ENCODE results near the gene SEC24B.
A peak's percentile ranks its signal among the peaks of the same experiment; 100 is the strongest.
"Not testable (repeated sequence)": the region's sequence is repeated elsewhere in the genome, so short reads cannot be mapped to it uniquely, and the experiment has no call there.

Gene SEC24B

DNA sequence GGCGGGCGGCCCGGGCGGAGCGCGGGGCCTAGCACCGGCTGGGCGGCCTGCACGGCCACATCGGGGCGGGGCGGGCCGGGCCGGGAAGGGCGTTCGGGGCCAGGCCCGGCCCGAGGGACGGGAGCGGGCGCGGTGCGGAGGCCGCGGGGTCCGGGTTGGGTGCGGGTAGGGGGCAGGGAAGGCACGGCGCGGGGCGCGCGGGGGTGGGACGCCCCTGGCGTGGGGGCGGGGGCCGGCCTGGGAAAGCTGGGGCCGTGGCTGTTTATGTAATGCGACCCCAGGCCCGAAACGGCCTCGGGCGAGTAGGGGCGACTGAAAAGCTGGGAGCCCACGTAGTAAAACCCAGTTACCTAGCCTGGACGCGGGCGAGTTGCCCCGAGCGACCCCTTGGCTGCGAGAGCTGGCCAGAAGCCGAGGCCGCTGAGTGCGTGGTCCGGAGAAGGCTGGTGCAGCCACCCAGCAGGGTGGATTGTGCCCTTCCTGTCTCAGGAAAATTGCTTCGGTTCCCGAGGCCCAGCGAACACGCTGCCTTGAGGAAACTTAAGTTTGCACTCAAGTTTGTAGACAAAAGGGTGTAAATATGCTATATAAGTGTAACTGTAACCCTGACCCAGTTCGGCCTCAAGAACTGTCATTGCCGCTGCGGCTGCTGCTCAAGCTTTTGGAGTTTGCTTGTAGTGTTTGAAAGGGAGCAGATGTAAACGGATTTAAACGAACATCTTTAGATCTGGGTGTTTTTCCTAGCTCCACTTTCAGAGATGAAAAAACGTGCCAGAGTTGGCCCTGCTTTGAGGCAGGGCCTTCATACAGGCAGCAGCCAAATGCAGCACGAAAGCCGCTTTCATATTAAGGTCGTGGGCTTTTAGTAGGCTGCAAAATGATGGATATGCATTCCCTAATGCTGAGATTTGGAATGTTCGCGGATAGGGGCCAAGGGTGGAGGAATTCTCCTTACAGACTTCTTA lies 674 bp downstream of the SEC24B start:
- Histone ChIP-seq H3K27ac (ENCODE audit: low read length) (peak overlapping the region; percentile 76), H3K27me3 (ENCODE audit: low read depth, low read length) (no peaks in the 10 kb centered on the region), H3K9me3 (ENCODE audit: control insufficient read depth in 1 of 2, low read length in 2 of 2) (no peaks in the 10 kb centered on the region), H3K4me1 (ENCODE audit: control insufficient read depth in 1 of 2, insufficient read depth in 2 of 2, low read length in 2 of 2) (peaks cover 7 to 51% of the 10 kb centered on the region in 2 donors), H3K4me3 (ENCODE audit: low read depth in 1 of 2, low read length in 2 of 2) (peak overlapping the region; percentile 88 to 90), H3K36me3 (ENCODE audit: control insufficient read depth in 1 of 2, insufficient read depth in 2 of 2, low read length in 2 of 2) (no peaks in the 10 kb centered on the region)

DNA sequence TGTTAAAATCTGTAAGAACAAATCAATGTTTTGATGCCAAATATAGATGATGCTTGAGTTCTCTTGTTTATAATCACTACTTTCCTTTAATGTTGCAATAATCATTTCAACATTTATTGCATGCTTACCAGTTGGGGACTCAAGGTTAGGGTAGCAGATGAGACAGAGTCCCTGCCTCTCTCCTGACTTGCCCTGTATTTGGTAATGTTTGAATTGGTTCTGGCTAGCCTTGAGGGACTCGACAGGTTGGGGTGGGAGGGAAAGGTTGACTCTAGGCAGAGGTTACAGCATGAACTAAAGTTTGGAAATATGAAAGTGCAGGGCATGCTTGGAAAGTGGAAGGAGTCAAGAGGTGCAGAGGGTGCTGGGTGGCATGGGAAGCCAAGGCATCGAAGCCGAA lies 2.0 kb downstream of the SEC24B start:
- Histone ChIP-seq H3K27ac (ENCODE audit: low read length) (no peak overlapping the region), H3K4me3 (ENCODE audit: low read depth in 1 of 2, low read length in 2 of 2) (peak overlapping the region; percentile 88 to 90), H3K9me3 (ENCODE audit: control insufficient read depth in 1 of 2, low read length in 2 of 2) (no peaks in the 10 kb centered on the region), H3K36me3 (ENCODE audit: control insufficient read depth in 1 of 2, insufficient read depth in 2 of 2, low read length in 2 of 2) (no peaks in the 10 kb centered on the region), H3K4me1 (ENCODE audit: control insufficient read depth in 1 of 2, insufficient read depth in 2 of 2, low read length in 2 of 2) (peaks cover 7 to 56% of the 10 kb centered on the region in 2 donors), H3K27me3 (ENCODE audit: low read depth, low read length) (no peaks in the 10 kb centered on the region)

DNA sequence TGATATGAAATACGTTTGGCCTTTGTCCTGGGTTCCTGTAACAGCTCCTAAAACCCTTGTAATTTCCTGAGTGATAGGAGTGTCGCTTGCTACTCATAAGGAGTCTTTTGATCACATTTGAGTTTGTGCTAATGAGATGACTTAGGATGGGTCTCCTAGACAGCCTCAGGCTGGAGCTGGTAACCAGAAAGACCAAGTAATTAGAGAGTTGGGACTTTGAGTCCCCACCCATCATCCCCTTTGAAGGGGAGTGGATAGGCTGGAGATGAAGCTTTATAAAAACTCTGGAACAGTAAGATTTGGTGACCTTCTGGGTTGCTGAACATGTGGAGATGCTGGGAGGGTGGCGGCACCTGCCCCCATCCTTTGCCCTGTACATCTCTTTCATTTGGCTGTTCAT lies 2.9 kb downstream of the SEC24B start:
- peaks cover 7 to 63% of the 10 kb centered on the region in 2 donors for H3K4me1 ChIP-seq (ENCODE audit: control insufficient read depth in 1 of 2, insufficient read depth in 2 of 2, low read length in 2 of 2)
- no peaks in the 10 kb centered on the region for H3K9me3 ChIP-seq (ENCODE audit: control insufficient read depth in 1 of 2, low read length in 2 of 2)
- H3K27ac ChIP-seq (ENCODE audit: low read length) = no peak overlapping the region
- no peaks in the 10 kb centered on the region for H3K27me3 ChIP-seq (ENCODE audit: low read depth, low read length)
- H3K4me3 ChIP-seq (ENCODE audit: low read depth in 1 of 2, low read length in 2 of 2) = no peak overlapping the region
- no peaks in the 10 kb centered on the region for H3K36me3 ChIP-seq (ENCODE audit: control insufficient read depth in 1 of 2, insufficient read depth in 2 of 2, low read length in 2 of 2)

DNA sequence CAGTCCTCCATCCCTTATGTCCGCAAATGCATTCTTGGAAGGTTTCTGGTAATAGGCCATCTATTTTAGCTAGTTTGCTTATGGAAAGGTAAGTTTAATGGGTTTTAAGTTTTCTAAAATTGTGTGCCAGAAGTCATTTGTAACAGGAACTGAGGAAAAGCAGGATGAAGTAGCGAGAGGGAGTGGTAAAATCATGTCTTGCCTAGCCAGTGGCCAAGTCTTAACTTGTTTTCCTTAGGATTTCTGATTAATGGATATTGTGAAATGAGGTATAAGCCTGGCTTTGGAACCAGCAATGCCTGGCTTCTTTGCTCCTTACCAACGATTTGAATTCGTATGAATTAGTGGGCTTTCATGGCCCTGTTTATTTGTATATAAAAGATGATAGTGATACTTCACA lies 7.3 kb downstream of the SEC24B start:
- Histone ChIP-seq H3K27ac (ENCODE audit: low read length) (no peak overlapping the region), H3K36me3 (ENCODE audit: control insufficient read depth in 1 of 2, insufficient read depth in 2 of 2, low read length in 2 of 2) (peaks cover 0 to 4% of the 10 kb centered on the region in 2 donors), H3K4me1 (ENCODE audit: control insufficient read depth in 1 of 2, insufficient read depth in 2 of 2, low read length in 2 of 2) (peaks cover 11 to 59% of the 10 kb centered on the region in 2 donors), H3K9me3 (ENCODE audit: control insufficient read depth in 1 of 2, low read length in 2 of 2) (no peaks in the 10 kb centered on the region), H3K27me3 (ENCODE audit: low read depth, low read length) (no peaks in the 10 kb centered on the region), H3K4me3 (ENCODE audit: low read depth in 1 of 2, low read length in 2 of 2) (no peak overlapping the region)

GRCh38 chr4:109441862-109442458 lies 8.3 kb downstream of the SEC24B start:
- Histone ChIP-seq H3K4me1 (ENCODE audit: control insufficient read depth in 1 of 2, insufficient read depth in 2 of 2, low read length in 2 of 2) (peaks cover 11 to 49% of the 10 kb centered on the region in 2 donors), H3K9me3 (ENCODE audit: control insufficient read depth in 1 of 2, low read length in 2 of 2) (no peaks in the 10 kb centered on the region), H3K27ac (ENCODE audit: low read length) (no peak overlapping the region), H3K4me3 (ENCODE audit: low read depth in 1 of 2, low read length in 2 of 2) (no peak overlapping the region), H3K27me3 (ENCODE audit: low read depth, low read length) (no peaks in the 10 kb centered on the region), H3K36me3 (ENCODE audit: control insufficient read depth in 1 of 2, insufficient read depth in 2 of 2, low read length in 2 of 2) (peaks cover 0 to 10% of the 10 kb centered on the region in 2 donors)

- no peaks in the 10 kb centered on the region for H3K27me3 ChIP-seq (ENCODE audit: low read depth, low read length)
- no peak overlapping the region for H3K4me3 ChIP-seq (ENCODE audit: low read depth in 1 of 2, low read length in 2 of 2)
- peaks cover 11 to 33% of the 10 kb centered on the region in 2 donors for H3K4me1 ChIP-seq (ENCODE audit: control insufficient read depth in 1 of 2, insufficient read depth in 2 of 2, low read length in 2 of 2)
- no peaks in the 10 kb centered on the region for H3K9me3 ChIP-seq (ENCODE audit: control insufficient read depth in 1 of 2, low read length in 2 of 2)
- H3K36me3 ChIP-seq (ENCODE audit: control insufficient read depth in 1 of 2, insufficient read depth in 2 of 2, low read length in 2 of 2) = peaks cover 0 to 10% of the 10 kb centered on the region in 2 donors
- H3K27ac ChIP-seq (ENCODE audit: low read length) = no peak overlapping the region
Measured at GRCh38 chr4:109444182-109444844, 10.7 kb downstream of the SEC24B start.

DNA sequence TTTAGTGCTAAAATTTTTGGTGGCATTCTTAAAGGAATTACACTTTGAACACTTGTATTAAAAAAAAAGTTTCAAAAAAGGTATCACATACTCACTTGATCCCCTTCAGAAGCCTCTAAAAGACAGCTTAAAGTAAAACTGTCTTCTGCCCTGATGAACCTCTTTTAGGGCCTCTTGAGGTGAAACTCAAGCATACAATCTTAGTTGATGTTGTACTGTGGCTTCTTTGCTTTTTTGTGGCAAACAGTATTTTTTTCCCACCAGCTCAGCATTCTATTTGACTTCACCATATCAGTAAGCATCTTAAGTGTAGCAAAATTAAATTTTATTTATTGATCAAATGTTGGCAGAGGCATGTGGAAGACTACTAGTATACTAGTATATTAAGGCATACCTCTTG lies 13.7 kb downstream of the SEC24B start:
- no peaks in the 10 kb centered on the region for H3K9me3 ChIP-seq (ENCODE audit: control insufficient read depth in 1 of 2, low read length in 2 of 2)
- H3K27me3 ChIP-seq (ENCODE audit: low read depth, low read length) = no peaks in the 10 kb centered on the region
- no peak overlapping the region for H3K27ac ChIP-seq (ENCODE audit: low read length)
- peaks cover 7 to 12% of the 10 kb centered on the region in 2 donors for H3K4me1 ChIP-seq (ENCODE audit: control insufficient read depth in 1 of 2, insufficient read depth in 2 of 2, low read length in 2 of 2)
- no peak overlapping the region for H3K4me3 ChIP-seq (ENCODE audit: low read depth in 1 of 2, low read length in 2 of 2)
- peaks cover 4 to 15% of the 10 kb centered on the region in 2 donors for H3K36me3 ChIP-seq (ENCODE audit: control insufficient read depth in 1 of 2, insufficient read depth in 2 of 2, low read length in 2 of 2)

GRCh38 chr4:109451544-109452273 lies 18.1 kb downstream of the SEC24B start:
- no peak overlapping the region for H3K4me3 ChIP-seq (ENCODE audit: low read depth in 1 of 2, low read length in 2 of 2)
- peaks cover 4 to 9% of the 10 kb centered on the region in 2 donors for H3K36me3 ChIP-seq (ENCODE audit: control insufficient read depth in 1 of 2, insufficient read depth in 2 of 2, low read length in 2 of 2)
- H3K27ac ChIP-seq (ENCODE audit: low read length) = no peak overlapping the region
- no peaks in the 10 kb centered on the region for H3K9me3 ChIP-seq (ENCODE audit: control insufficient read depth in 1 of 2, low read length in 2 of 2)
- H3K27me3 ChIP-seq (ENCODE audit: low read depth, low read length) = no peaks in the 10 kb centered on the region
- H3K4me1 ChIP-seq (ENCODE audit: control insufficient read depth in 1 of 2, insufficient read depth in 2 of 2, low read length in 2 of 2) = peaks cover 0 to 6% of the 10 kb centered on the region in 2 donors

- H3K27me3 ChIP-seq (ENCODE audit: low read depth, low read length); H3K27ac ChIP-seq (ENCODE audit: low read length); H3K4me3 ChIP-seq (ENCODE audit: low read depth in 1 of 2, low read length in 2 of 2); H3K9me3 ChIP-seq (ENCODE audit: control insufficient read depth in 1 of 2, low read length in 2 of 2); H3K36me3 ChIP-seq (ENCODE audit: control insufficient read depth in 1 of 2, insufficient read depth in 2 of 2, low read length in 2 of 2); H3K4me1 ChIP-seq (ENCODE audit: control insufficient read depth in 1 of 2, insufficient read depth in 2 of 2, low read length in 2 of 2): not testable (repeated sequence)
Measured at GRCh38 chr4:109453110-109453509, 19.5 kb downstream of the SEC24B start.

GRCh38 chr4:109462297-109462696 lies 28.7 kb downstream of the SEC24B start:
- no peaks in the 10 kb centered on the region for H3K27me3 ChIP-seq (ENCODE audit: low read depth, low read length)
- H3K9me3 ChIP-seq (ENCODE audit: control insufficient read depth in 1 of 2, low read length in 2 of 2) = no peaks in the 10 kb centered on the region
- peaks cover 22 to 23% of the 10 kb centered on the region in 2 donors for H3K36me3 ChIP-seq (ENCODE audit: control insufficient read depth in 1 of 2, insufficient read depth in 2 of 2, low read length in 2 of 2)
- no peak overlapping the region for H3K27ac ChIP-seq (ENCODE audit: low read length)
- no peak overlapping the region for H3K4me3 ChIP-seq (ENCODE audit: low read depth in 1 of 2, low read length in 2 of 2)
- H3K4me1 ChIP-seq (ENCODE audit: control insufficient read depth in 1 of 2, insufficient read depth in 2 of 2, low read length in 2 of 2) = peaks cover 0 to 17% of the 10 kb centered on the region in 2 donors

GRCh38 chr4:109462802-109463201 lies 29.2 kb downstream of the SEC24B start:
- no peaks in the 10 kb centered on the region for H3K27me3 ChIP-seq (ENCODE audit: low read depth, low read length)
- peaks cover 0 to 17% of the 10 kb centered on the region in 2 donors for H3K4me1 ChIP-seq (ENCODE audit: control insufficient read depth in 1 of 2, insufficient read depth in 2 of 2, low read length in 2 of 2)
- no peak overlapping the region for H3K4me3 ChIP-seq (ENCODE audit: low read depth in 1 of 2, low read length in 2 of 2)
- no peak overlapping the region for H3K27ac ChIP-seq (ENCODE audit: low read length)
- no peaks in the 10 kb centered on the region for H3K9me3 ChIP-seq (ENCODE audit: control insufficient read depth in 1 of 2, low read length in 2 of 2)
- H3K36me3 ChIP-seq (ENCODE audit: control insufficient read depth in 1 of 2, insufficient read depth in 2 of 2, low read length in 2 of 2) = peaks cover 22 to 23% of the 10 kb centered on the region in 2 donors

Data from muscle layer of duodenum (tissue), 2 donors.